DND-41 (cell line): Measurements from ENCODE around the gene NPIPB4.
"Not testable (repeated sequence)": the region's sequence is repeated elsewhere in the genome, so short reads cannot be mapped to it uniquely, and the experiment has no call there.

Source experiments
- CTCF ChIP-seq: IDR thresholded peaks from 2 replicates; pipeline ENCODE4 v1.5.1; 2012; ENCODE audit warnings: borderline replicate concordance, low read length, moderate library complexity, mild to moderate bottlenecking; ENCODE audit not compliant: poor library complexity, severe bottlenecking; ENCODE audit errors: extremely low read depth
- EZH2 ChIP-seq: IDR thresholded peaks from 3 replicates; pipeline ENCODE4 v1.6.1; 2012; ENCODE audit warnings: borderline replicate concordance, low read depth, mild to moderate bottlenecking, moderate library complexity, low read length, inconsistent platforms; ENCODE audit not compliant: severe bottlenecking

- not testable (repeated sequence) for TF ChIP-seq EZH2, CTCF
Observed at GRCh38 chr16:21837186-21837585, 20.4 kb downstream of the NPIPB4 start.
